GM10266 (cell line): Measurements from ENCODE around the gene ABHD5.
A peak's percentile ranks its signal among the peaks of the same experiment; 100 is the strongest.

ENCODE experiments used
- DNase-seq: peaks from one replicate; pipeline ENCODE4 v3.0.0; 2012; ENCODE audit errors: extremely low spot score
- CTCF ChIP-seq: IDR thresholded peaks from 2 replicates; pipeline ENCODE4 v1.5.1; 2012; ENCODE audit warnings: mild to moderate bottlenecking, low read depth; ENCODE audit not compliant: control insufficient read depth, insufficient read depth; ENCODE audit errors: missing control alignments

ABHD5 gene

GRCh38 chr3:43690400-43691119 is at the start of gene ABHD5:
Gene ABHD5, plus strand, starts transcription at chr3:43690938. Its CDS starts 55 bp downstream, at chr3:43690993.
- DNase-seq, result peak; percentile 95
- TF ChIP-seq CTCF, result peak; percentile 37

GRCh38 chr3:43641306-43642114 is 49.2 kb upstream of the ABHD5 start:
- no peak for DNase-seq
- no peak for TF ChIP-seq CTCF

GRCh38 chr3:43644443-43644842 is 46.3 kb upstream of the ABHD5 start:
- TF ChIP-seq CTCF, result no peak

GRCh38 chr3:43647331-43648166 is 43.2 kb upstream of the ABHD5 start:
- TF ChIP-seq CTCF, result no peak
- no peak for DNase-seq

More at GRCh38 chr3:43644443-43644842, 46.3 kb upstream of the ABHD5 start:
- no peak for DNase-seq

GRCh38 chr3:43648957-43649356 is 41.8 kb upstream of the ABHD5 start:
- DNase-seq, result no peak
- TF ChIP-seq CTCF, result no peak

GRCh38 chr3:43649365-43649968 is 41.3 kb upstream of the ABHD5 start:
- DNase-seq, result no peak
- no peak for TF ChIP-seq CTCF
